Measurements from ENCODE around the gene RP2.

The RP2 gene

GRCh38 chrX:46836701-46837557, at the start of gene RP2:
RP2 (plus strand) TSS chrX:46837043; CDS start chrX:46837101, 58 bp downstream.
- DNase-seq, result peak; percentile 91

- DNase-seq, result no peak
These were observed 47.9 kb upstream of the RP2 start for GRCh38 chrX:46788902-46789301.

GRCh38 chrX:46791927-46792809, 44.7 kb upstream of the RP2 start:
- peak; percentile 24 for DNase-seq

GRCh38 chrX:46792810-46793188, 44.0 kb upstream of the RP2 start:
- no peak for DNase-seq

- no peak for DNase-seq
These were observed 43.3 kb upstream of the RP2 start for GRCh38 chrX:46793386-46794143.

- DNase-seq, result peak; percentile 66
These were observed 40.2 kb upstream of the RP2 start for GRCh38 chrX:46796574-46797191.

- no peak for DNase-seq
These were observed 33.7 kb upstream of the RP2 start for GRCh38 chrX:46803140-46803539.

- no peak for DNase-seq
These were observed 31.6 kb upstream of the RP2 start for GRCh38 chrX:46805270-46805669.

GRCh38 chrX:46811121-46811520, 25.7 kb upstream of the RP2 start:
- DNase-seq, result no peak

- DNase-seq, result no peak
These were observed 24.4 kb upstream of the RP2 start for GRCh38 chrX:46812445-46812844.

GRCh38 chrX:46814966-46815365, 21.9 kb upstream of the RP2 start:
- no peak for DNase-seq

- DNase-seq, result no peak
These were observed 17.7 kb upstream of the RP2 start for GRCh38 chrX:46819136-46819535.

- no peak for DNase-seq
These were observed 16.3 kb upstream of the RP2 start for GRCh38 chrX:46820391-46821100.

- no peak for DNase-seq
These were observed 13.4 kb upstream of the RP2 start for GRCh38 chrX:46823481-46823880.

- no peak for DNase-seq
These were observed 5.0 kb upstream of the RP2 start for GRCh38 chrX:46831765-46832327.

GRCh38 chrX:46837558-46838485, 979 bp downstream of the RP2 start:
- DNase-seq, result no peak

GRCh38 chrX:46838486-46838870, 1.6 kb downstream of the RP2 start:
- no peak for DNase-seq

GRCh38 chrX:46838974-46839480, 2.2 kb downstream of the RP2 start:
- DNase-seq, result no peak

GRCh38 chrX:46840946-46841345, 4.1 kb downstream of the RP2 start:
- no peak for DNase-seq

- no peak for DNase-seq
These were observed 4.5 kb downstream of the RP2 start for GRCh38 chrX:46841346-46841745.
